ENCODE measurements around the gene ZNF205.

- no peak for TF ChIP-seq EZH2 (IDR thresholded peaks at IDR 0.05; ENCODE audit: borderline replicate concordance, control insufficient read depth, low read depth, low read length)
- peak; percentile 60 to 86 (median 68) for TF ChIP-seq CTCF (IDR thresholded peaks at IDR 0.05 in 2 of 3, conservative IDR thresholded peaks at IDR 0.05 in 1 of 3; ENCODE audit: control insufficient read depth in 2 of 3, extremely low read depth in 1 of 3, insufficient read depth in 1 of 3, low read depth in 3 of 3, low read length in 3 of 3)
- no peak for TF ChIP-seq ATF2 (IDR thresholded peaks at IDR 0.05; ENCODE audit: low read length)
- no peak for TF ChIP-seq NFYB (IDR thresholded peaks at IDR 0.05; ENCODE audit: insufficient read depth, low read depth, low read length)
- TF ChIP-seq SIN3A (IDR thresholded peaks at IDR 0.05; ENCODE audit: low read depth, low read length) = no peak
- TF ChIP-seq ZNF274 (IDR thresholded peaks at IDR 0.05; ENCODE audit: insufficient read depth, insufficient read length) = no peak
- TF ChIP-seq PRDM15 (CRISPR knock-in tag; IDR thresholded peaks at IDR 0.05) = no peak
- no peak for TF ChIP-seq ZNF384 (IDR thresholded peaks at IDR 0.05; ENCODE audit: borderline replicate concordance, low read depth, low read length)
- TF ChIP-seq ATF3 (IDR thresholded peaks at IDR 0.05; ENCODE audit: borderline replicate concordance, extremely low read depth, low read depth, low read length) = no peak
- TF ChIP-seq SRF (IDR thresholded peaks at IDR 0.05; ENCODE audit: low read depth in 2 of 2, low read length in 2 of 2) = no peak
- no peak for TF ChIP-seq BRCA1 (IDR thresholded peaks at IDR 0.05; ENCODE audit: low read depth, low read length)
- no peak for TF ChIP-seq ZNF592 (IDR thresholded peaks at IDR 0.05)
- no peak for TF ChIP-seq POLR2AphosphoS5 (IDR thresholded peaks at IDR 0.05; ENCODE audit: low read length)
These were observed 11.2 kb upstream of the ZNF205 start for GRCh38 chr16:3101018-3101840.

All from GM12878 (cell line).